ENCODE results near the gene GPRIN2. TPM values are rescaled to one million over a fixed set of nuclear protein-coding genes. Genes with fewer than 3 reads are reported as not detected.
"Not testable (repeated sequence)": the region's sequence is repeated elsewhere in the genome, so short reads cannot be mapped to it uniquely, and the experiment has no call there.

Gene GPRIN2
- under 1 TPM in 9 of 10 donors, not detected in 1; 0.09 to 0.63 (median 0.26) TPM for polyA plus RNA-seq (ENCODE audit: insufficient read length in 10 of 10)
- long read RNA-seq, donor 1, result 0 reads
- long read RNA-seq, donor 2, result 0 reads
- long read RNA-seq, donor 3, result 0 reads
- long read RNA-seq, donor 4, result 0 reads
- long read RNA-seq, donor 5, result 0 reads
- long read RNA-seq, donor 6, result 0 reads
- long read RNA-seq, donor 7, result 0 reads
- long read RNA-seq, donor 8, result 0 reads
- long read RNA-seq, donor 9, result 0 reads

GRCh38 chr10:46556515-46557318 is at the start of gene GPRIN2:
Gene GPRIN2, minus strand, starts transcription at chr10:46556658. Its CDS starts 5,922 bp downstream, at chr10:46550736.
- DNase-seq, result no peak

- DNase-seq, result not testable (repeated sequence)
Observed at GRCh38 chr10:46600516-46600915, 44.1 kb upstream of the GPRIN2 start.

- not testable (repeated sequence) for DNase-seq
Observed at GRCh38 chr10:46597616-46598246, 41.3 kb upstream of the GPRIN2 start.

- DNase-seq, result peak in 1 of 3 donors; percentile 30
Observed at GRCh38 chr10:46596570-46596969, 40.1 kb upstream of the GPRIN2 start.

GRCh38 chr10:46594453-46595063 is 38.1 kb upstream of the GPRIN2 start:
- DNase-seq, result not testable (repeated sequence)

GRCh38 chr10:46593307-46593706 is 36.8 kb upstream of the GPRIN2 start:
- DNase-seq, result not testable (repeated sequence)

- not testable (repeated sequence) for DNase-seq
Observed at GRCh38 chr10:46591053-46591452, 34.6 kb upstream of the GPRIN2 start.

- not testable (repeated sequence) for DNase-seq
Observed at GRCh38 chr10:46589589-46589988, 33.1 kb upstream of the GPRIN2 start.

GRCh38 chr10:46588221-46588620 is 31.8 kb upstream of the GPRIN2 start:
- not testable (repeated sequence) for DNase-seq

GRCh38 chr10:46587546-46587945 is 31.1 kb upstream of the GPRIN2 start:
- DNase-seq, result not testable (repeated sequence)

- DNase-seq, result not testable (repeated sequence)
Observed at GRCh38 chr10:46585246-46585645, 28.8 kb upstream of the GPRIN2 start.

GRCh38 chr10:46584196-46584595 is 27.7 kb upstream of the GPRIN2 start:
- DNase-seq, result not testable (repeated sequence)

- not testable (repeated sequence) for DNase-seq
Observed at GRCh38 chr10:46582568-46582967, 26.1 kb upstream of the GPRIN2 start.

- not testable (repeated sequence) for DNase-seq
Observed at GRCh38 chr10:46581997-46582396, 25.5 kb upstream of the GPRIN2 start.

GRCh38 chr10:46579378-46579777 is 22.9 kb upstream of the GPRIN2 start:
- not testable (repeated sequence) for DNase-seq

GRCh38 chr10:46578474-46579178 is 22.2 kb upstream of the GPRIN2 start, which contains the start of gene SYT15:
Gene SYT15, plus strand, starts transcription at chr10:46579128. Its CDS starts 41 bp downstream, at chr10:46579169.
- DNase-seq, result peak in 1 of 3 donors; percentile 0

GRCh38 chr10:46577624-46578473 is 21.4 kb upstream of the GPRIN2 start:
- peak in 1 of 3 donors; percentile 14 for DNase-seq

- DNase-seq, result not testable (repeated sequence)
Observed at GRCh38 chr10:46573884-46574283, 17.4 kb upstream of the GPRIN2 start.

GRCh38 chr10:46573314-46573713 is 16.9 kb upstream of the GPRIN2 start:
- DNase-seq, result peak in 1 of 3 donors; percentile 0

GRCh38 chr10:46572765-46573164 is 16.3 kb upstream of the GPRIN2 start:
- DNase-seq, result peak in 1 of 3 donors; percentile 14

Data from muscle of back (tissue), 13 donors.